HFFc6 (cell line): ENCODE measurements around the gene IL17D. TPM values are rescaled to one million over a fixed set of nuclear protein-coding genes. Genes with fewer than 3 reads are reported as not detected.

Source experiments
- DNase-seq: peaks from one replicate; pipeline ENCODE4 v3.0.0-alpha.2; 2018
- H3K27ac Mint-ChIP-seq: 2 replicates; pipeline ENCODE4 v1.8.0; 2020; ENCODE audit warnings: mild to moderate bottlenecking, mixed read lengths
- H3K27me3 Mint-ChIP-seq: 2 replicates; pipeline ENCODE4 v1.8.0; 2021; ENCODE audit warnings: mild to moderate bottlenecking, moderate library complexity, mixed read lengths; ENCODE audit not compliant: insufficient read depth
- H3K36me3 Mint-ChIP-seq: 2 replicates; pipeline ENCODE4 v1.8.0; 2021; ENCODE audit warnings: low read depth, mixed read lengths
- H3K4me1 Mint-ChIP-seq: 2 replicates; pipeline ENCODE4 v1.8.0; 2020; ENCODE audit warnings: low read depth, mixed read lengths
- H3K4me3 Mint-ChIP-seq: 2 replicates; pipeline ENCODE4 v1.8.0; 2020; ENCODE audit warnings: mild to moderate bottlenecking, moderate library complexity, mixed read lengths
- H3K9me3 Mint-ChIP-seq: 2 replicates; pipeline ENCODE4 v1.8.0; 2020; ENCODE audit warnings: mild to moderate bottlenecking, mixed read lengths
- total RNA-seq, 6 experiments: library from RNA; stranded (reverse); fragmentation: NEBNext Ultra II Directional; extraction: Animal tissue kit (Norgen Biotek cat#: 25700); gene quantifications; 2 replicates in 1 of 6; 3 replicates in 5 of 6; pipeline ENCODE4 v1.2.3, GENCODE V29; 2021
- TF ChIP-seq, protein P1 (sequence below): fragments of 200-600 bp; sonication (generic); IDR thresholded peaks from 2 replicates; pipeline ENCODE4 v1.5.0; 2021; ENCODE audit warnings: antibody characterized with exemption, mild to moderate bottlenecking

IL17D gene
- total RNA-seq, 6 experiments from 2014 or later = 0.28 to 0.99 (median 0.61) TPM

DNA sequence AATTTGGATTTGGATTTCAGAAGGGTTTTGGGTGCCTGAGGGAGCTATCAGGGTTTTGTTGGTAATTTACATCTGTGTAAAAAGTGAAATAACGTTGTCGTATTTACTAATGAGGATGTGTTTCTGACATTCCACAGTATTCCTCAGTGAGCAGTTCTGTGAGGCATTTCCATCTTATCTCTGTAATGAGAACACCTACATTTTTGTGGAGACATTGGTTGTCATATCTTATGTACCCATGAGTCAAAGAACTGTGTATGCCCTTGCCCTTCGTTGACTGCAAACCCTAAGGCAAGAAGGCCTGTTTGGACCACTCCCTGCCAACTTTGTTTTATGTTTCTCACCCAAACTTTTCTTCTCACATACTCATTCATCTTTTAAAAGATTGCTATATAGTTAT, 14.2 kb upstream of the IL17D start:
- Mint-ChIP-seq H3K4me1 (peaks cover 11% of the 10 kb centered on the region), H3K4me3 (no peak overlapping the region), H3K27ac (no peak overlapping the region)

DNA sequence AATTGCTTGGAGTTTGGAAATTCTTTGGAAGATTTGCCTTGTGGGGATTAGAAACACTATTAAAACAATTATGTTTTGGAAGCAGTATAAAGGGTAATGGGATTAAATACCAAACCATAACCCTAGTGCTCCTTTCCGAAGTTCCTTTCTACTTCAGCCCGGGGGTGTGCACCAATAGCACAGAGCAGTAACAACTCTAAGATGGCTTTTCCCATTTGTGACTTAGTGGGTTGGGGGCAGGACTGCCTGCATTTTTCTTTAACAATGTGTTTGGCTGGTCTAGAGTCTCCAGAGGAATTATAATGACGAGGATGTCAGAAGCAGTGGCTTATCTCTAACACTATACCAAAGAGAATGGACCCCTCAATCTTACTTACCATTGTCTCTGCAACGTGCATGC, 11.9 kb upstream of the IL17D start:
- no peak for DNase-seq
- no peaks in the 10 kb centered on the region; the same call in 1 of the 2 replicates for H3K27me3 Mint-ChIP-seq

More for the DNA sequence above, 14.2 kb upstream of the IL17D start:
- TF ChIP-seq, protein P1, sequence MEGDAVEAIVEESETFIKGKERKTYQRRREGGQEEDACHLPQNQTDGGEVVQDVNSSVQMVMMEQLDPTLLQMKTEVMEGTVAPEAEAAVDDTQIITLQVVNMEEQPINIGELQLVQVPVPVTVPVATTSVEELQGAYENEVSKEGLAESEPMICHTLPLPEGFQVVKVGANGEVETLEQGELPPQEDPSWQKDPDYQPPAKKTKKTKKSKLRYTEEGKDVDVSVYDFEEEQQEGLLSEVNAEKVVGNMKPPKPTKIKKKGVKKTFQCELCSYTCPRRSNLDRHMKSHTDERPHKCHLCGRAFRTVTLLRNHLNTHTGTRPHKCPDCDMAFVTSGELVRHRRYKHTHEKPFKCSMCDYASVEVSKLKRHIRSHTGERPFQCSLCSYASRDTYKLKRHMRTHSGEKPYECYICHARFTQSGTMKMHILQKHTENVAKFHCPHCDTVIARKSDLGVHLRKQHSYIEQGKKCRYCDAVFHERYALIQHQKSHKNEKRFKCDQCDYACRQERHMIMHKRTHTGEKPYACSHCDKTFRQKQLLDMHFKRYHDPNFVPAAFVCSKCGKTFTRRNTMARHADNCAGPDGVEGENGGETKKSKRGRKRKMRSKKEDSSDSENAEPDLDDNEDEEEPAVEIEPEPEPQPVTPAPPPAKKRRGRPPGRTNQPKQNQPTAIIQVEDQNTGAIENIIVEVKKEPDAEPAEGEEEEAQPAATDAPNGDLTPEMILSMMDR = no peak
- no peaks in the 10 kb centered on the region for H3K9me3 Mint-ChIP-seq
- no peaks in the 10 kb centered on the region for H3K36me3 Mint-ChIP-seq
- DNase-seq = no peak
- no peaks in the 10 kb centered on the region; the same call in 1 of the 2 replicates for H3K27me3 Mint-ChIP-seq

DNA sequence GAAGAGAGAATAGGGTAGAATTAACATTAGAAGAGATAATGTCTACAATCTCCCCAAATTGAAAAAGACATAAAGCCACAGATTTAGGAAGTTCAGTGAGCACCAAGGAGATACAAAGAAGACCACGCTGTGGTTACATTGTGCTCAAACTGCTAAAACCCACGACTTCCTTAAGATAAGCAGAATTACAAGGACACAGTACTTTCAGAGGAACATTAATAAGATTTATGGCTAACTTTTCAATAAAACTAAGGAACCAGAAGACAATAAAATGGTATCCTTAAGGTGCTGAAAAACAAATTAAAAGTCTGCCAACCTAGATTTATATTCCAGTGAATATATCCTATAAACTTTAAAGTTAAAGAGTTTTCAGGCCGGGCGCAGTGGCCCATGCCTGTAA, 7.4 kb upstream of the IL17D start:
- DNase-seq = no peak
- no peak overlapping the region for H3K27ac Mint-ChIP-seq

More for the DNA sequence above, 11.9 kb upstream of the IL17D start:
- Mint-ChIP-seq H3K4me3 (no peak overlapping the region), H3K36me3 (no peaks in the 10 kb centered on the region), H3K27ac (no peak overlapping the region), H3K9me3 (no peaks in the 10 kb centered on the region), H3K4me1 (peaks cover 3% of the 10 kb centered on the region)
- TF ChIP-seq, protein P1 = no peak

DNA sequence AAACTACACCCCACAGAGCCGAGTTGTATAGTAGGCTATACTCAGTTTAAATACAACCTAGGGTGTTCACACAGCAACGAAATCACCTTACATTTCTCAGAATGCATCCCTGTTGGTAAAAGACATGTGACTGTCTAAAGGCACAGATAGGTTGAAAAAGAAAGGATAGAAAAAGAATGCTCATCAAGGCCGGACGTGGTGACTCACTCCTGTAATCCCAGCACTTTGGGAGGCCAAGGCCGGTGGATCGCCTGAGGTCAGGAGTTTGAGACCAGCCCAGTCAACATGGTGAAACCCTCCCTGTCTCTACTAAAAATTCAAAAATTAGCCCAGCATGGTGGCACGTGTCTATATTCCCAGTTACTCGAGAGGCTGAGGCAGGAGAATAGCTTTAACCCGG, 3.8 kb upstream of the IL17D start:
- Mint-ChIP-seq H3K36me3 (no peaks in the 10 kb centered on the region; the same call in 1 of the 2 replicates), H3K4me1 (peaks cover 21% of the 10 kb centered on the region), H3K27me3 (peaks cover 24% of the 10 kb centered on the region), H3K4me3 (no peak overlapping the region), H3K27ac (no peak overlapping the region), H3K9me3 (no peaks in the 10 kb centered on the region)
- TF ChIP-seq, protein P1 = no peak
- DNase-seq = no peak

More for the DNA sequence above, 7.4 kb upstream of the IL17D start:
- Mint-ChIP-seq H3K27me3 (peaks cover 14% of the 10 kb centered on the region), H3K4me1 (peaks cover 14% of the 10 kb centered on the region), H3K9me3 (no peaks in the 10 kb centered on the region), H3K36me3 (no peaks in the 10 kb centered on the region; the same call in 1 of the 2 replicates), H3K4me3 (no peak overlapping the region)
- TF ChIP-seq, protein P1 = no peak

DNA sequence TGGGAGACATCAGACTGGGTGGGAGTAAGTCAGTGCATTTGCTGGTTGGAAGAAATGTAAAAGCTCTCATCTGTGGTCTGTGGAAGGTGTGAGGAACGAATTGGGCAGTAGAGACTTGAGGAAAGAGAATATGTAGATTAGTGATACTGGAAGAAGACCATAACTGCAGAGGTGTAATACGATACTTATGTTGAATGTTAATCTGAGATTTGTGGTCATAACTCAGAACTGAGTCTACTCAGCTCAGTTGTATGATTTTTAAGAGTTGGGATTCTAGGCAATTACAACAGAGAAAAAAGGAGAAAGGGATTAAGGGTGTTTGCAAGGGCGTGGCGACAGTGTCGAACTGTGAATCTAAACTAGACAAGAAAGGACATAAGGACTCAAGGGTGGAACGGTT, 3.2 kb upstream of the IL17D start:
- no peaks in the 10 kb centered on the region; the same call in 1 of the 2 replicates for H3K36me3 Mint-ChIP-seq
- TF ChIP-seq, protein P1 = no peak
- peaks cover 21% of the 10 kb centered on the region for H3K4me1 Mint-ChIP-seq
- H3K9me3 Mint-ChIP-seq = no peaks in the 10 kb centered on the region
- no peak overlapping the region for H3K4me3 Mint-ChIP-seq
- H3K27ac Mint-ChIP-seq = no peak overlapping the region
- DNase-seq = no peak
- peaks cover 27% of the 10 kb centered on the region for H3K27me3 Mint-ChIP-seq

DNA sequence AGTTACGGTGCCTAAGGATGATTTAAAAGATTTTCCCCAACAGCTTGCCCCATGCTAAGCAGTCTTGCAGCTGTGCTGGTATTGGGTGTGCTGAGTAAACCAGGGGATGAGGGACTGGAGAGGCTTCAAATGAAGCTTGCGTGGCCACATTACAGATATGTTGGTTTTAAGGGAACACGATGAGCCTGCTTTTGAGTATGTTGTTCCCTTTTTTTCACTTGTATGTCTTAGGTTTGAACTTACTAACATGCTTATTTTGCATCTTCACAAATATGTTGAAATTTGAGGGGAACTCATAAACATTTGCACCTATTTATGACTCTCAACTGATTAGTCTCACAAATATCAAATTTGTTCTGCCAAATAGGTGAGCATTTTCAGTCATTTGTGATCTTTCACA, 2.0 kb upstream of the IL17D start:
- Mint-ChIP-seq H3K27me3 (peaks cover 27% of the 10 kb centered on the region), H3K4me3 (no peak overlapping the region), H3K27ac (no peak overlapping the region), H3K36me3 (no peaks in the 10 kb centered on the region; the same call in 1 of the 2 replicates), H3K4me1 (peaks cover 21% of the 10 kb centered on the region), H3K9me3 (no peaks in the 10 kb centered on the region)
- no peak for DNase-seq
- TF ChIP-seq, protein P1 = no peak
